HepG2 (cell line): Measurements from ENCODE around the gene CAMSAP3. TPM values are rescaled to one million over a fixed set of nuclear protein-coding genes. Genes with fewer than 3 reads are reported as not detected.

Experiments used
- ATAC-seq: fragments of 200-7000 bp; cut with Tn5 transposase; 3 replicates; pipeline ENCODE4 v1.9.1; 2020; ENCODE audit warnings: mild to moderate bottlenecking, moderate library complexity
- BruUV-seq: library from RNA; stranded (reverse); fragments of 400-500 nt; replicated peaks from 2 replicates; lab custom pipeline; 2021; lab: Mats Ljungman, UMichigan
- CTCF ChIA-PET: fragments of 300-600 bp; formaldehyde crosslinking; extraction: SDS; loops from one replicate; lab custom pipeline; 2021; ENCODE audit warnings: low total read pairs, inconsistent platforms, low intra/inter-chr PET ratio; lab: Yijun Ruan, JAX
- POLR2A ChIA-PET: fragments of 350-600 bp; sonication (Branson Sonifier 250); formaldehyde crosslinking; loops from one replicate; lab custom pipeline; 2020; ENCODE audit warnings: antibody characterized with exemption, inconsistent platforms; lab: Yijun Ruan, JAX
- DNase-seq: peaks from one replicate; pipeline ENCODE4 v3.0.0-alpha.2; 2015; ENCODE audit warnings: low spot score
- FAIRE-seq: peaks from 3 replicates; lab custom pipeline; 2011; peaks lifted over from hg19 to GRCh38; lab: Jason Lieb, UNC
- H2AFZ ChIP-seq: one replicate; pipeline ENCODE4 v1.6.1; 2011; ENCODE audit warnings: low read length, inconsistent platforms
- H3K27ac ChIP-seq: fragments of 300-600 bp; 3 replicates; pipeline ENCODE4 v1.8.0; 2011; ENCODE audit warnings: mixed run types, mild to moderate bottlenecking, mixed read lengths, low read length, inconsistent platforms; ENCODE audit not compliant: insufficient read depth; ENCODE audit errors: extremely low read length
- H3K27me3 ChIP-seq, 2 experiments: fragments of 200-600 bp in 1 of 2; 2 replicates in 1 of 2; 3 replicates in 1 of 2; pipeline versions ENCODE4 v1.6.0 to v1.8.0; 2011; ENCODE audit warnings: low read length in 2 of 2, mild to moderate bottlenecking in 2 of 2, moderate library complexity in 2 of 2, inconsistent platforms in 1 of 2; ENCODE audit not compliant: insufficient read depth in 2 of 2, control insufficient read depth in 1 of 2
- H3K36me3 ChIP-seq, 2 experiments: fragments of 200-600 bp in 1 of 2; replicated peaks in 1 of 2; 2 replicates in 1 of 2; 3 replicates in 1 of 2; pipeline versions ENCODE4 v1.5.1 to v1.8.0; 2011; ENCODE audit warnings: low read length in 2 of 2, inconsistent platforms in 1 of 2; ENCODE audit not compliant: insufficient read depth in 2 of 2, control insufficient read depth in 1 of 2
- H3K4me1 ChIP-seq: 2 replicates; pipeline ENCODE4 v1.5.1; 2012; ENCODE audit warnings: low read length, inconsistent platforms; ENCODE audit not compliant: insufficient read depth
- H3K4me2 ChIP-seq: 2 replicates; pipeline ENCODE4 v1.6.0; 2011; ENCODE audit warnings: low read depth, low read length, inconsistent platforms
- H3K4me3 ChIP-seq, 3 experiments: fragments of 200-600 bp in 1 of 3; sonication (generic), shearing (Covaris generic) in 1 of 3; replicated peaks in 1 of 3; 2 replicates each; pipeline ENCODE4 v1.5.1; 2011 to 2016; ENCODE audit warnings: low read length in 3 of 3, inconsistent platforms in 2 of 3, low read depth in 2 of 3, mild to moderate bottlenecking in 2 of 3, control low read depth in 1 of 3, mixed read lengths in 1 of 3; ENCODE audit not compliant: insufficient read depth in 1 of 3
- H3K79me2 ChIP-seq: one replicate; pipeline ENCODE4 v1.6.1; 2011; ENCODE audit warnings: low read length, inconsistent platforms; ENCODE audit not compliant: insufficient read depth
- H3K9ac ChIP-seq: 2 replicates; pipeline ENCODE4 v1.6.0; 2011; ENCODE audit warnings: mild to moderate bottlenecking, low read depth, low read length, inconsistent platforms; ENCODE audit not compliant: insufficient read depth
- H3K9me3 ChIP-seq: 2 replicates; pipeline ENCODE4 v1.5.1; 2012; ENCODE audit warnings: mild to moderate bottlenecking, low read length
- H4K20me1 ChIP-seq: 2 replicates; pipeline ENCODE4 v1.6.0; 2011; ENCODE audit warnings: inconsistent platforms, mild to moderate bottlenecking, low read length, moderate library complexity; ENCODE audit not compliant: insufficient read depth
- KDM5B ChIP-seq: sonication (generic); formaldehyde crosslinking; IDR thresholded peaks from 2 replicates; pipeline ENCODE4 v1.4.0; 2020; ENCODE audit warnings: missing genetic modification reagents, mild to moderate bottlenecking, borderline replicate concordance
- SMAD9 ChIP-seq: sonication (generic); formaldehyde crosslinking; IDR thresholded peaks from 2 replicates; pipeline ENCODE4 v1.5.1; 2020; ENCODE audit warnings: mild to moderate bottlenecking, missing genetic modification reagents
- TOPORS ChIP-seq: sonication (generic); formaldehyde crosslinking; IDR thresholded peaks from 2 replicates; pipeline ENCODE4 v1.8.0; 2023; ENCODE audit warnings: mild to moderate bottlenecking, missing genetic modification reagents
- ZNF232 ChIP-seq: sonication (generic); formaldehyde crosslinking; IDR thresholded peaks from 2 replicates; pipeline ENCODE4 v1.4.0; 2020; ENCODE audit warnings: missing genetic modification reagents, borderline replicate concordance
- ZNF335 ChIP-seq: sonication (generic); formaldehyde crosslinking; IDR thresholded peaks from 2 replicates; pipeline ENCODE4 v1.4.0; 2020; ENCODE audit warnings: missing genetic modification reagents
- ZNF446 ChIP-seq: sonication (generic); formaldehyde crosslinking; IDR thresholded peaks from 2 replicates; pipeline ENCODE4 v1.5.0; 2020; ENCODE audit warnings: mild to moderate bottlenecking, missing genetic modification reagents
- ZNF878 ChIP-seq: sonication (generic); formaldehyde crosslinking; IDR thresholded peaks from 2 replicates; pipeline ENCODE4 v1.8.1; 2023; ENCODE audit warnings: mild to moderate bottlenecking, missing genetic modification reagents, moderate library complexity
- ZNF879 ChIP-seq: sonication (generic); formaldehyde crosslinking; IDR thresholded peaks from 2 replicates; pipeline ENCODE4 v1.8.1; 2023; ENCODE audit warnings: missing genetic modification reagents
- WGBS: methylation state at CpG from one replicate; pipeline ENCODE4 v1.1.6; 2017; ENCODE audit warnings: low lambda C conversion rate; 5-methylcytosine and 5-hydroxymethylcytosine counted together
- in situ Hi-C: cut with HindIII; loops from 2 replicates; pipeline ENCODE4 v1.10.0; 2017; ENCODE audit warnings: low pct_unique_long_range_greater_than_20kb; ENCODE audit not compliant: extremely low pct_ligation_motif_present
- intact Hi-C: fragments of 100-400 bp; cut with micrococcal nuclease; formaldehyde crosslinking; loops from one replicate; pipeline ENCODE4 v1.10.0; 2022; ENCODE audit not compliant: unreplicated experiment
- polyA plus RNA-seq, 8 experiments: library from polyadenylated mRNA; depleted of rRNA in 3 of 8; stranded (reverse) in 7 of 8; unstranded in 1 of 8; fragments of >200 nt; fragmentation: Illumina TruSeq in 4 of 8; extraction: Trizol in 4 of 8; gene quantifications; 2 replicates each; pipeline versions ENCODE4 v1.2.1 to v1.2.3, GENCODE V29; 2011 to 2016; ENCODE audit warnings: low read depth in 4 of 8, missing spikeins in 1 of 8, mixed read lengths in 1 of 8; ENCODE audit not compliant: insufficient read depth in 1 of 8
- total RNA-seq, 5 experiments: library from RNA; depleted of rRNA; stranded (reverse); fragments of >200 nt; fragmentation: Illumina TruSeq; extraction: Trizol; gene quantifications; 2 replicates each; pipeline ENCODE4 v1.2.3, GENCODE V29; 2016; ENCODE audit warnings: low read depth in 1 of 5
- TF ChIP-seq, protein P1 (sequence below): sonication (generic); formaldehyde crosslinking; IDR thresholded peaks from 2 replicates; pipeline ENCODE4 v1.5.1; 2020; ENCODE audit warnings: missing genetic modification reagents, mild to moderate bottlenecking, borderline replicate concordance
- TF ChIP-seq, protein P2 (sequence below): sonication (generic); formaldehyde crosslinking; IDR thresholded peaks from 2 replicates; pipeline ENCODE4 v1.5.1; 2020; ENCODE audit warnings: mild to moderate bottlenecking, missing genetic modification reagents

The CAMSAP3 gene
- total and polyA plus RNA-seq, 2 of the 13 experiments (the other 11 are each of a cell fraction or from before 2014, with no cell fraction given): 10.8 to 11.8 TPM

DNA sequence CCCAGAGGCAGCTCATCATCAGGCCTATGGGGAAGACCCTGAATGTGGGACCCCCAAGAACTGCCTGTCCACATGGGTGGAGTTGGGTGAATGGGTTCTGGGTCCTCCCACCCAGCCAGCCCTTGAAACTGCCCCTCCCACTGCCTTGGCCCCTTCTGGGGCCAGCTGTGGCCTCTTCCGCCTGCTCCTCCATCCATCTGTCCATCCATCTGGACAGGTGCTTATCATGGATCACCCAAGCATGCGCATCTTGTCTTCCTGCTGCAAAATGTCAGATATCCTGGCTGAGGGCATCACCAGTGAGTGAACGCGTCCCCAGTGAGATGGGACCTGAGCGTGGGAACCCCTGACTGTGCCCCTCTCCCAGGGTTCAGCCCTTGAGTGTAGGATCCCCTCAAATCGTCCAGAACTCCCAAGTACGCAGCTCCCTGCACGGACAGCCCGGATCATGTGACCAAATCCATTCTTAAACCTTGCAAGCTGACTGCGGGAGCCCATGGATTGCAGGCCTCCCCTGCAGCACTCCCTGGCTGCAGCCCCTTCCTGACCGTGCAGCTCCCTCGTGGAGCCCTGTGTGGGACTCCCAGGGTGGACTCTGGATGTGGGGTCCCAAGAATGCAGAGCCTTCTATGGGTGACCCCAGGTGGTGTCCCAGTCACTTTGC lies 43.3 kb downstream of the CAMSAP3 start:
- WGBS: 97% methylated on average over 6 of the region's 12 CpGs
- H3K27ac ChIP-seq: no peak overlapping the region
- BruUV-seq: no TSS peak
- no peak for DNase-seq
- no peak for ATAC-seq
- H3K36me3 ChIP-seq: no peaks in the 10 kb centered on the region; a peak in 1 of 5 replicates
- in situ Hi-C loops: no loop called here
- ChIA-PET CTCF (no interaction called here), POLR2A (no interaction called here)
- H3K4me3 ChIP-seq: no peak overlapping the region
- no peak for FAIRE-seq
- H3K9ac ChIP-seq: no peak overlapping the region
- peaks cover 7% of the 10 kb centered on the region for H3K79me2 ChIP-seq
- H3K4me2 ChIP-seq: no peak overlapping the region
- intact Hi-C loops: no loop called here
- no peaks in the 10 kb centered on the region; the same call in 1 of the 2 replicates for H4K20me1 ChIP-seq
- no peak for TF ChIP-seq ZNF878 (CRISPR knock-in tag)
- TF ChIP-seq ZNF232: no peak
- no peak for TF ChIP-seq ZNF446 (CRISPR knock-in tag)
- TF ChIP-seq, protein P1, sequence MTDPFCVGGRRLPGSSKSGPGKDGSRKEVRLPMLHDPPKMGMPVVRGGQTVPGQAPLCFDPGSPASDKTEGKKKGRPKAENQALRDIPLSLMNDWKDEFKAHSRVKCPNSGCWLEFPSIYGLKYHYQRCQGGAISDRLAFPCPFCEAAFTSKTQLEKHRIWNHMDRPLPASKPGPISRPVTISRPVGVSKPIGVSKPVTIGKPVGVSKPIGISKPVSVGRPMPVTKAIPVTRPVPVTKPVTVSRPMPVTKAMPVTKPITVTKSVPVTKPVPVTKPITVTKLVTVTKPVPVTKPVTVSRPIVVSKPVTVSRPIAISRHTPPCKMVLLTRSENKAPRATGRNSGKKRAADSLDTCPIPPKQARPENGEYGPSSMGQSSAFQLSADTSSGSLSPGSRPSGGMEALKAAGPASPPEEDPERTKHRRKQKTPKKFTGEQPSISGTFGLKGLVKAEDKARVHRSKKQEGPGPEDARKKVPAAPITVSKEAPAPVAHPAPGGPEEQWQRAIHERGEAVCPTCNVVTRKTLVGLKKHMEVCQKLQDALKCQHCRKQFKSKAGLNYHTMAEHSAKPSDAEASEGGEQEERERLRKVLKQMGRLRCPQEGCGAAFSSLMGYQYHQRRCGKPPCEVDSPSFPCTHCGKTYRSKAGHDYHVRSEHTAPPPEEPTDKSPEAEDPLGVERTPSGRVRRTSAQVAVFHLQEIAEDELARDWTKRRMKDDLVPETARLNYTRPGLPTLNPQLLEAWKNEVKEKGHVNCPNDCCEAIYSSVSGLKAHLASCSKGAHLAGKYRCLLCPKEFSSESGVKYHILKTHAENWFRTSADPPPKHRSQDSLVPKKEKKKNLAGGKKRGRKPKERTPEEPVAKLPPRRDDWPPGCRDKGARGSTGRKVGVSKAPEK: no peak
- no peak for TF ChIP-seq SMAD9 (CRISPR knock-in tag)
- no peak for TF ChIP-seq ZNF335 (CRISPR knock-in tag)
- TF ChIP-seq KDM5B (CRISPR knock-in tag): no peak
- TF ChIP-seq, protein P2, sequence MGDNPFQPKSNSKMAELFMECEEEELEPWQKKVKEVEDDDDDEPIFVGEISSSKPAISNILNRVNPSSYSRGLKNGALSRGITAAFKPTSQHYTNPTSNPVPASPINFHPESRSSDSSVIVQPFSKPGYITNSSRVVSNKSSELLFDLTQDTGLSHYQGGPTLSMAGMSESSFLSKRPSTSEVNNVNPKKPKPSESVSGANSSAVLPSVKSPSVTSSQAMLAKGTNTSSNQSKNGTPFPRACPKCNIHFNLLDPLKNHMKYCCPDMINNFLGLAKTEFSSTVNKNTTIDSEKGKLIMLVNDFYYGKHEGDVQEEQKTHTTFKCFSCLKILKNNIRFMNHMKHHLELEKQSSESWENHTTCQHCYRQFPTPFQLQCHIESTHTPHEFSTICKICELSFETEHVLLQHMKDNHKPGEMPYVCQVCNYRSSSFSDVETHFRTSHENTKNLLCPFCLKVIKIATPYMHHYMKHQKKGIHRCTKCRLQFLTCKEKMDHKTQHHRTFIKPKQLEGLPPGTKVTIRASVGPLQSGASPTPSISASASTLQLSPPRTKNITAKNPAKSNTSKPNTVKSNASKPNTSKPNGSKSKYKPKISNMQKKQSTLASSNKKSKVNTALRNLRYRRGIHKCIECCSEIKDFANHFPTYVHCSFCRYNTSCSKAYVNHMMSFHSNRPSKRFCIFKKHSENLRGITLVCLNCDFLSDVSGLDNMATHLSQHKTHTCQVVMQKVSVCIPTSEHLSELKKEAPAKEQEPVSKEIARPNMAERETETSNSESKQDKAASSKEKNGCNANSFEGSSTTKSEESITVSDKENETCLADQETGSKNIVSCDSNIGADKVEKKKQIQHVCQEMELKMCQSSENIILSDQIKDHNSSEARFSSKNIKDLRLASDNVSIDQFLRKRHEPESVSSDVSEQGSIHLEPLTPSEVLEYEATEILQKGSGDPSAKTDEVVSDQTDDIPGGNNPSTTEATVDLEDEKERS (CRISPR knock-in tag): no peak
- no peak for TF ChIP-seq ZNF879 (CRISPR knock-in tag)
- TF ChIP-seq TOPORS (CRISPR knock-in tag): no peak
- H3K27me3 ChIP-seq: no peaks in the 10 kb centered on the region; a peak in 1 of 5 replicates
- peaks cover 23% of the 10 kb centered on the region for H3K4me1 ChIP-seq
- H3K9me3 ChIP-seq: no peaks in the 10 kb centered on the region
- no peak overlapping the region for H2AFZ ChIP-seq
